LNCAP (cell line): ENCODE data around the gene CCDC192.

ENCODE experiments used
- TF ChIP-seq, protein P1 (sequence below): fragments of 450-650 bp; IDR thresholded peaks from 2 replicates; pipeline ENCODE4 v1.5.1; 2017; ENCODE audit warnings: mild to moderate bottlenecking

The CCDC192 gene

DNA sequence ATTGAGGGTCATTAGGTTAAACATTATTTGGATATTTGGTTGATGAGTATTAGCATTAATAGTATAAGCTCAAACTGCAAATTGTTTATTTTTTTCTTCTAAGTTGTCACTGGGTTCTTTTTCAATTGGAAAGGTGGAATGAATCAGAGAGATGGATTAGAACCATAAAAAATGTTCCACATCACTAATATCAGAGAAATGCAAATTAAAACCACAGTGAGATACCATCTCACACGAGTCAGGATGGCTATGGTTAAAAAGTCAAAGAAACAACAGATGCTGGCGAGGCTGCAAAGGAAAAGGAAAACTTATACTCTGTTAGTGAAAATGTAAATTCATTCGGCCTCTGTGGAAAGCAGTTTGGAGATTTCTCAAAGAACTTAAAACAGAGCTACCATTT lies 122.8 kb downstream of the CCDC192 start:
- TF ChIP-seq, protein P1, sequence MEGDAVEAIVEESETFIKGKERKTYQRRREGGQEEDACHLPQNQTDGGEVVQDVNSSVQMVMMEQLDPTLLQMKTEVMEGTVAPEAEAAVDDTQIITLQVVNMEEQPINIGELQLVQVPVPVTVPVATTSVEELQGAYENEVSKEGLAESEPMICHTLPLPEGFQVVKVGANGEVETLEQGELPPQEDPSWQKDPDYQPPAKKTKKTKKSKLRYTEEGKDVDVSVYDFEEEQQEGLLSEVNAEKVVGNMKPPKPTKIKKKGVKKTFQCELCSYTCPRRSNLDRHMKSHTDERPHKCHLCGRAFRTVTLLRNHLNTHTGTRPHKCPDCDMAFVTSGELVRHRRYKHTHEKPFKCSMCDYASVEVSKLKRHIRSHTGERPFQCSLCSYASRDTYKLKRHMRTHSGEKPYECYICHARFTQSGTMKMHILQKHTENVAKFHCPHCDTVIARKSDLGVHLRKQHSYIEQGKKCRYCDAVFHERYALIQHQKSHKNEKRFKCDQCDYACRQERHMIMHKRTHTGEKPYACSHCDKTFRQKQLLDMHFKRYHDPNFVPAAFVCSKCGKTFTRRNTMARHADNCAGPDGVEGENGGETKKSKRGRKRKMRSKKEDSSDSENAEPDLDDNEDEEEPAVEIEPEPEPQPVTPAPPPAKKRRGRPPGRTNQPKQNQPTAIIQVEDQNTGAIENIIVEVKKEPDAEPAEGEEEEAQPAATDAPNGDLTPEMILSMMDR, result no peak

DNA sequence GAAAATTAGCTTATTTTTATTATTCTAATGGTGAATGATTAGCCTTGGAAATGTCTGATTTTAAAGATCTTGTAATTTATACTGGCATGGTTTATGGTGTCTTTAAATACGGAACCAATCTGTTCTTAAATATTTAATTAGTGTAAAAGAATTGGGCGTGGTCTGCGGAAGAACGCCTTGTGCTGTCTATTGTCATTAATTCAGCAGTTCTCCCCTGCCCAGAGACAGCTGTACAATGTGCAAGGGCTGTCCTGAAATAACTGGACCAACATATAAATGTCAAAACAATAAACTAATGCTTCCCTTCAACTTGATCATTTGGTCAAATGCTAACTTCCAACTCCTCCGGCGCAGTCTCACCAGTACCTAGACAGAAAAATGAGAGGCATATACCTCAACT lies 124.3 kb downstream of the CCDC192 start:
- TF ChIP-seq, protein P1, result no peak

DNA sequence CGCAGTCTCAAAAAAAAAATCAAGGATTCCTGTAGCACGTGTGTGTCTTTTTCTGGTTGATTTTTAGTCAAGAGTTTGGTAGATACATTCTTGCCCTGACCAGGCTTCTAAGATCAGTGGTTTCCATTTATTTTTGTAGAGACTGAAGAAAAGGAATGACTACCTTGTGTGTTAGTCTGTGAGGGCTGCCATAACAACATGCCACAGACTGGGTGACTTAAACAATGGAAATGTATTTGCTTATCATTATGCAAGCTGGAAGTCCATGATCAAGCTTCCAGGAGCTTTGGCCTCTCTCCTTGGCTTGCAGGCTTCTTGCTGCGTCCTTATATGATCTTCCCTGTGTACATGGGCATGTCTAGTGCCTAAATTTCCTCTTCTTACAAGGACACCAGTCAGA lies 127.0 kb downstream of the CCDC192 start:
- TF ChIP-seq, protein P1, result no peak

DNA sequence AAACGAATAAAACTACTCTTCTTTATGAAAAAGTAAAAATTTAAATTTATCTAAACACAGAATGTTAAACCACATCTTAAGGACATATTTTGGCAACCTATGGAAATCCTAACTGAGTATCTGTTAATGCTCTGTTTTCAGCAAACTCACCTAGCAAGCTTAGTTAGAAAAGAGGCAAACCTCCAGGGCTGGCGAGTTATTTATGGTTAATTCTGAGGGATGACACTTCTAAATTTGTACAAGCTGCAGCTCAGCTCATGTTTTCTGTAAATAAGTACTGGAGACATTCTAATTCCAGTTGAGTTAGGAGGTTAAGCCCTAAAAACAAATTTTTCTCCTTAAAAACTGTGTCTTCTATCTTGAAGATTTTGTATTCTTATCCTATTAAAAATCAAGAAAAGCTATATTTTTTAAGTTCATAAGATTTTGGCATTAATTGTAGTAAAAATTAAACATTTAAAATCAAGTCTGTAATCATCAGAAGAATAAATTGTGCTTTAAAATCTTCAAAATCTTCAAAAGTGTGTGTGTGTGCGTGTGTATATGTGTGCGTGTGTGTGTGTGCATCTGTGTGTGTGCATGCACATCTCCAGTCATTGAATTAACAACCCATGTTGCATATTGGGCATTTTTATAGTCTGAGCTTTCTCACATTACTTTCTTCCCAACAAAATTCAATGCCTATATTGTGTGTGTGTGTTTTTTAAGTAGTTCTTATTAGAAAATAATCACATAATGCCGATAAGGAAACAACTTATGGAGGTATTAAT lies 127.8 kb downstream of the CCDC192 start:
- TF ChIP-seq, protein P1, result no peak

DNA sequence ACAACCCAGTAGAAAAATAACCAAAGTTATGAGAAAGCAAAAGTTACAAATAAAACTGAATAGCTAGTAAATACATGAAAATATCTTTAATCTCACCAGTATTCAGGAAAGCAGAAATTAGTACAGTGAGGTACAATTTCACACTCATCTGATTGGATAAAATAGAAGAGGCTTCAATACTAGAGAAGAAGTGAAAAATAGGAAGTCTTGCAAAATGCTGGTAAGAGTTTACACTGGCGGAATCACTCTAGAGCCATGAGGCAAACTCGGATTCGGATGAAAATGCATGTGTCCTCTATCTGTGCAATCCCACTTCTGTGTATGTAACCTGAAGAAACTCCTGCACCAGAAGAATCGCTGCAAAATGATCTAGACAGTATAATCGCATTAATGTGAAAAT lies 128.9 kb downstream of the CCDC192 start:
- TF ChIP-seq, protein P1, result no peak

DNA sequence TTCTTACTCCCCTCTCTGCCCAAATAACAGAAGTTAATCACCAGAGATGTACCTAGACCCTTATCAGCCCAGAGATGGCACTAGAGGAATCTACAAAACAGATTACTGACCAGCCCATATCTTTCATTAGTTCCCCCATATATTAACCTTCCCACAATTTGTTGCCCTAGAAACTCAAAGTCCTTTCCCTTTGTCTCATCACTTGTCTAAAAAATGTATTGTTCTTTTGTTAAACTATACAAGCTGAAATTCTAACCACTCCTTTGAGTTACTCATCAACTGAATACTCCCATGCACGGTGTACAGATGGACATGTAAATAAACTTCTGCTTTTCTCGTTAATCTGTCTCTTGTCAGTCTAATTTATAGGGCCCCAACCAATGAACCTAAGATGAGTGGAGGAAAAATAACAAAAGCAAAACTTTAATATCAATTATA lies 130.9 kb downstream of the CCDC192 start:
- TF ChIP-seq, protein P1, result no peak

DNA sequence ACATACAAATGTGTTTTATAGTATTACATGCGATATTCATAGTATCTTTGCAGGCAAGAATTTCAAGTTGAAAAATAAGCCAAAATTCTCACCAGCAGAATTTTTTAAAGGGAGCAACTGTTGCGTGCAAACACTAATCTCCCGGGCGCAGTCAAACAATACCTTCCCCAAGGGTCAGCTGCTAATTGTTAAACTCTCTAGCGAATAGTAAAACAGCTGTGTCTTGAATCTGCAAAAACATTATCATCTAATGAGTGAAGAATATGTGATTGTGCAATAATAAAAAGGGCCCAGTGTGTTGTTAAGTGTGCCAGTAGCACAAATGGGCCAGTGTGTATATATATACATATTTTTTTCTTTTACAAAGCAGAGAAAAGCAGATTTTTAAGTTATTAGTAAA lies 131.4 kb downstream of the CCDC192 start:
- TF ChIP-seq, protein P1, result no peak
